KBM-7 (cell line): Measurements from ENCODE around the gene PRIM1.
"Not testable (repeated sequence)": the region's sequence is repeated elsewhere in the genome, so short reads cannot be mapped to it uniquely, and the experiment has no call there.

Experiments used
- DNase-seq: peaks from one replicate; pipeline ENCODE4 v3.0.0-alpha.2; 2015
- in situ Hi-C: fragments of 300-500 bp; cut with MboI; formaldehyde crosslinking; loops from 2 replicates; pipeline ENCODE4 v1.14.3; 2020; ENCODE audit warnings: low sequenced_read_pairs, low pct_unique_long_range_greater_than_20kb, mixed read lengths

The PRIM1 gene

GRCh38 chr12:56721721-56722120, 30.4 kb downstream of the PRIM1 start:
- in situ Hi-C loops, result no loop called here
- no peak for DNase-seq

- in situ Hi-C loops, result no loop called here
These were observed 30.9 kb downstream of the PRIM1 start for GRCh38 chr12:56721216-56721615.

GRCh38 chr12:56720731-56721151, 31.4 kb downstream of the PRIM1 start:
- in situ Hi-C loops, result no loop called here
- peak; percentile 48 for DNase-seq

More at GRCh38 chr12:56721216-56721615, 30.9 kb downstream of the PRIM1 start:
- peak; percentile 46 for DNase-seq

GRCh38 chr12:56719056-56719455, 33.1 kb downstream of the PRIM1 start:
- in situ Hi-C loops, result no loop called here
- DNase-seq, result no peak

- DNase-seq, result no peak
- in situ Hi-C loops, result no loop called here
These were observed 33.5 kb downstream of the PRIM1 start for GRCh38 chr12:56718636-56719035.

- DNase-seq, result no peak
- in situ Hi-C loops, result no loop called here
These were observed 34.0 kb downstream of the PRIM1 start for GRCh38 chr12:56718149-56718548.

GRCh38 chr12:56716933-56717880, 34.9 kb downstream of the PRIM1 start:
- in situ Hi-C loops, result no loop called here
- no peak for DNase-seq

GRCh38 chr12:56716458-56716857, 35.7 kb downstream of the PRIM1 start:
- no peak for DNase-seq
- in situ Hi-C loops, result no loop called here

- no peak for DNase-seq
These were observed 36.3 kb downstream of the PRIM1 start for GRCh38 chr12:56715798-56716197.

GRCh38 chr12:56714431-56714929, 37.6 kb downstream of the PRIM1 start:
- DNase-seq, result no peak
- in situ Hi-C loops, result no loop called here

More at GRCh38 chr12:56715798-56716197, 36.3 kb downstream of the PRIM1 start:
- in situ Hi-C loops, result no loop called here

GRCh38 chr12:56713345-56713744, 38.8 kb downstream of the PRIM1 start:
- in situ Hi-C loops, result no loop called here
- DNase-seq, result no peak

GRCh38 chr12:56709759-56710376, 42.3 kb downstream of the PRIM1 start:
- DNase-seq, result no peak
- in situ Hi-C loops, result no loop called here

GRCh38 chr12:56704522-56704921, 47.6 kb downstream of the PRIM1 start:
- DNase-seq, in situ Hi-C loops: not testable (repeated sequence)

- in situ Hi-C loops, result no loop called here
- DNase-seq, result peak; percentile 79
These were observed 53.0 kb downstream of the PRIM1 start for GRCh38 chr12:56699020-56699661.

GRCh38 chr12:56695327-56696101, 56.6 kb downstream of the PRIM1 start:
- in situ Hi-C loops, result no loop called here

GRCh38 chr12:56694161-56694560, 58.0 kb downstream of the PRIM1 start:
- in situ Hi-C loops, result no loop called here

More at GRCh38 chr12:56695327-56696101, 56.6 kb downstream of the PRIM1 start:
- DNase-seq, result no peak

GRCh38 chr12:56688846-56689109, 63.3 kb downstream of the PRIM1 start:
- DNase-seq, result no peak
- in situ Hi-C loops, result no loop called here

More at GRCh38 chr12:56694161-56694560, 58.0 kb downstream of the PRIM1 start:
- DNase-seq, result no peak

- in situ Hi-C loops, result no loop called here
- peak; percentile 99 for DNase-seq
These were observed 63.8 kb downstream of the PRIM1 start, which contains the start of gene PTGES3 for GRCh38 chr12:56688129-56688845. Gene PTGES3, minus strand, starts transcription at chr12:56688284. Its CDS starts 285 bp downstream, at chr12:56687999.
